NCI-H748 treated with DMSO at 0.1 percent for 48 hours (cell line): Measurements from ENCODE around the gene UBR3.

ENCODE experiments used
- DNase-seq: peaks from one replicate; lab custom pipeline; 2025; lab: John Stamatoyannopoulos, UW

Gene UBR3

GRCh38 chr2:170005702-170006101 is 178.4 kb downstream of the UBR3 start:
- DNase-seq, result no peak

- no peak for DNase-seq
Measured at GRCh38 chr2:170006587-170007325, 179.5 kb downstream of the UBR3 start.

GRCh38 chr2:170009209-170009608 is 182.0 kb downstream of the UBR3 start:
- DNase-seq, result no peak

GRCh38 chr2:170012773-170013172 is 185.5 kb downstream of the UBR3 start:
- no peak for DNase-seq

- DNase-seq, result no peak
Measured at GRCh38 chr2:170013802-170014551, 186.7 kb downstream of the UBR3 start.

GRCh38 chr2:170014769-170015168 is 187.5 kb downstream of the UBR3 start:
- DNase-seq, result no peak

GRCh38 chr2:170017860-170018532 is 190.7 kb downstream of the UBR3 start:
- no peak for DNase-seq

GRCh38 chr2:170019060-170019805 is 192.0 kb downstream of the UBR3 start:
- DNase-seq, result no peak

- no peak for DNase-seq
Measured at GRCh38 chr2:170020777-170021176, 193.5 kb downstream of the UBR3 start.

GRCh38 chr2:170022692-170023091 is 195.4 kb downstream of the UBR3 start:
- no peak for DNase-seq

- no peak for DNase-seq
Measured at GRCh38 chr2:170024721-170025120, 197.5 kb downstream of the UBR3 start.

GRCh38 chr2:170025223-170025622 is 198.0 kb downstream of the UBR3 start:
- no peak for DNase-seq

- DNase-seq, result no peak
Measured at GRCh38 chr2:170026361-170026760, 199.1 kb downstream of the UBR3 start.

GRCh38 chr2:170029551-170029950 is 202.3 kb downstream of the UBR3 start:
- no peak for DNase-seq

- no peak for DNase-seq
Measured at GRCh38 chr2:170030040-170030439, 202.8 kb downstream of the UBR3 start.

- DNase-seq, result no peak
Measured at GRCh38 chr2:170031288-170031687, 204.0 kb downstream of the UBR3 start.

- DNase-seq, result no peak
Measured at GRCh38 chr2:170034596-170034995, 207.3 kb downstream of the UBR3 start.

- DNase-seq, result no peak
Measured at GRCh38 chr2:170038734-170039133, 211.5 kb downstream of the UBR3 start.

- no peak for DNase-seq
Measured at GRCh38 chr2:170039401-170040172, 212.3 kb downstream of the UBR3 start.

GRCh38 chr2:170044751-170045478 is 217.7 kb downstream of the UBR3 start:
- DNase-seq, result no peak
